GM12878 (cell line): ENCODE measurements around the gene TSPO. TPM values are rescaled to one million over a fixed set of nuclear protein-coding genes. Genes with fewer than 3 reads are reported as not detected.

Source experiments
- ATAC-seq: fragments of 200-7000 bp; cut with Tn5 transposase; 3 replicates; pipeline ENCODE4 v1.9.1; 2020; ENCODE audit warnings: mild to moderate bottlenecking, moderate library complexity
- BruUV-seq: library from RNA; stranded (reverse); fragments of 400-500 nt; replicated peaks from 2 replicates; lab custom pipeline; 2021; lab: Mats Ljungman, UMichigan
- CTCF ChIA-PET: fragments of 300-600 bp; sonication (Branson Sonifier 250); formaldehyde crosslinking; extraction: SDS; loops from one replicate; lab custom pipeline; 2021; ENCODE audit warnings: inconsistent platforms; lab: Yijun Ruan, JAX
- POLR2A ChIA-PET: fragments of 350-600 bp; formaldehyde crosslinking; extraction: SDS; loops from one replicate; lab custom pipeline; 2021; ENCODE audit warnings: inconsistent platforms; lab: Charles Lee
- RAD21 ChIA-PET: fragments of 300-600 bp; sonication (Branson Sonifier 250); formaldehyde crosslinking; loops from one replicate; lab custom pipeline; 2023; ENCODE audit warnings: antibody characterized with exemption; ENCODE audit not compliant: unreplicated experiment; lab: Charles Lee
- SMC1A ChIA-PET: fragments of 300-600 bp; sonication (Branson Sonifier 250); formaldehyde crosslinking; loops from one replicate; lab custom pipeline; 2023; ENCODE audit not compliant: unreplicated experiment, uncharacterized antibody; lab: Charles Lee
- DNase-seq: peaks from one replicate; pipeline ENCODE4 v3.0.0-alpha.2; 2011; ENCODE audit warnings: low read depth, low spot score
- FAIRE-seq: peaks from 3 replicates; lab custom pipeline; 2011; peaks lifted over from hg19 to GRCh38; lab: Jason Lieb, UNC
- H2AFZ ChIP-seq: 2 replicates; pipeline ENCODE4 v1.6.0; 2011; ENCODE audit warnings: low read depth, low read length, control low read depth; ENCODE audit not compliant: control insufficient read depth
- H3K27ac ChIP-seq: 2 replicates; pipeline ENCODE4 v1.5.1; 2011; ENCODE audit warnings: control low read depth; ENCODE audit not compliant: control insufficient read depth, insufficient read depth
- H3K27me3 ChIP-seq, 2 experiments: replicated peaks in 1 of 2; 2 replicates each; pipeline versions ENCODE4 v1.6.0 to v1.6.1; 2011; ENCODE audit warnings: low read length in 1 of 2; ENCODE audit not compliant: control insufficient read depth in 2 of 2, insufficient read depth in 2 of 2
- H3K36me3 ChIP-seq, 2 experiments: 2 replicates each; pipeline ENCODE4 v1.5.1; 2011; ENCODE audit warnings: low read length in 1 of 2; ENCODE audit not compliant: control insufficient read depth in 2 of 2, insufficient read depth in 2 of 2
- H3K4me1 ChIP-seq: 2 replicates; pipeline ENCODE4 v1.6.1; 2011; ENCODE audit warnings: mild to moderate bottlenecking, low read length, moderate library complexity, mixed read lengths; ENCODE audit not compliant: control insufficient read depth, insufficient read depth
- H3K4me2 ChIP-seq: 2 replicates; pipeline ENCODE4 v1.6.0; 2011; ENCODE audit warnings: control low read depth; ENCODE audit not compliant: control insufficient read depth, insufficient read depth
- H3K4me3 ChIP-seq: fragments of 200-600 bp; sonication (generic); 2 replicates; pipeline ENCODE4 v1.5.1; 2016
- H3K79me2 ChIP-seq: 2 replicates; pipeline ENCODE4 v1.6.0; 2011; ENCODE audit warnings: low read length; ENCODE audit not compliant: control insufficient read depth, insufficient read depth
- H3K9ac ChIP-seq: 2 replicates; pipeline ENCODE4 v1.8.0; 2011; ENCODE audit warnings: low read length, control low read depth, mixed read lengths; ENCODE audit not compliant: control insufficient read depth, insufficient read depth
- H3K9me3 ChIP-seq: replicated peaks from 3 replicates; pipeline ENCODE4 v1.5.1; 2011; ENCODE audit warnings: mild to moderate bottlenecking, low read length; ENCODE audit not compliant: control insufficient read depth, insufficient read depth
- H4K20me1 ChIP-seq: 2 replicates; pipeline ENCODE4 v1.6.0; 2011; ENCODE audit not compliant: control insufficient read depth, insufficient read depth
- CBX3 ChIP-seq: fragments of 200-600 bp; sonication (generic); IDR thresholded peaks from 2 replicates; pipeline ENCODE4 v1.6.1; 2016; ENCODE audit warnings: low read depth, borderline replicate concordance
- E2F4 ChIP-seq: IDR thresholded peaks from 2 replicates; pipeline ENCODE4 v1.6.1; 2012; ENCODE audit warnings: low read depth, low read length, improper control_type of control experiment
- E2F8 ChIP-seq: fragments of 450-650 bp; IDR thresholded peaks from 2 replicates; pipeline ENCODE4 v1.6.1; 2018; ENCODE audit warnings: mild to moderate bottlenecking, low read depth, moderate library complexity; ENCODE audit not compliant: partially characterized antibody
- E4F1 ChIP-seq: fragments of 450-650 bp; IDR thresholded peaks from 2 replicates; pipeline ENCODE4 v1.6.1; 2018; ENCODE audit warnings: borderline replicate concordance, mild to moderate bottlenecking; ENCODE audit not compliant: partially characterized antibody
- EED ChIP-seq: sonication (generic); IDR thresholded peaks from 2 replicates; pipeline ENCODE4 v1.6.1; 2016; ENCODE audit warnings: antibody characterized with exemption, low read depth
- JUNB ChIP-seq: IDR thresholded peaks from 2 replicates; pipeline ENCODE4 v1.6.1; 2016; ENCODE audit warnings: antibody characterized with exemption, mild to moderate bottlenecking
- LARP7 ChIP-seq: fragments of 450-650 bp; IDR thresholded peaks from 2 replicates; pipeline ENCODE4 v1.6.1; 2017; ENCODE audit warnings: mild to moderate bottlenecking
- MTA2 ChIP-seq: fragments of 450-650 bp; IDR thresholded peaks from 2 replicates; pipeline ENCODE4 v1.6.1; 2016; ENCODE audit warnings: low read depth, mild to moderate bottlenecking, moderate library complexity
- NFYB ChIP-seq: IDR thresholded peaks from 2 replicates; pipeline ENCODE4 v1.6.1; 2011; ENCODE audit warnings: low read depth, mild to moderate bottlenecking, low read length, improper control_type of control experiment, moderate library complexity; ENCODE audit not compliant: insufficient read depth
- NRF1 ChIP-seq: conservative IDR thresholded peaks from 2 replicates; pipeline ENCODE4 v1.6.1; 2011; ENCODE audit warnings: mild to moderate bottlenecking, low read depth, low read length, improper control_type of control experiment
- POU2F2 ChIP-seq: IDR thresholded peaks from 3 replicates; pipeline ENCODE4 v1.6.1; 2011; ENCODE audit warnings: low read depth, mild to moderate bottlenecking, low read length, borderline replicate concordance
- RCOR1 ChIP-seq: conservative IDR thresholded peaks from 2 replicates; pipeline ENCODE4 v1.6.1; 2012; ENCODE audit warnings: low read depth, low read length, improper control_type of control experiment
- SMAD1 ChIP-seq: fragments of 450-650 bp; IDR thresholded peaks from 2 replicates; pipeline ENCODE4 v1.6.1; 2018; ENCODE audit warnings: mild to moderate bottlenecking, low read depth; ENCODE audit not compliant: partially characterized antibody
- STAT3 ChIP-seq: IDR thresholded peaks from 2 replicates; pipeline ENCODE4 v1.6.1; 2011; ENCODE audit warnings: low read depth, low read length, improper control_type of control experiment
- TCF12 ChIP-seq: IDR thresholded peaks from 2 replicates; pipeline ENCODE4 v1.6.1; 2011; ENCODE audit warnings: low read depth, mild to moderate bottlenecking, low read length
- TCF3 ChIP-seq: IDR thresholded peaks from 2 replicates; pipeline ENCODE4 v1.6.1; 2012; ENCODE audit warnings: low read depth, mild to moderate bottlenecking, low read length, borderline replicate concordance; ENCODE audit not compliant: insufficient read depth
- YY1 ChIP-seq: IDR thresholded peaks from 2 replicates; pipeline ENCODE4 v1.6.1; 2011; ENCODE audit warnings: low read depth, mild to moderate bottlenecking, low read length
- WGBS: methylation state at CpG from one replicate; pipeline ENCODE4 v1.1.6; 2016; ENCODE audit warnings: low lambda C conversion rate; ENCODE audit not compliant: insufficient replicate concordance, insufficient coverage; ENCODE audit errors: missing lambda C conversion rate; 5-methylcytosine and 5-hydroxymethylcytosine counted together
- in situ Hi-C: fragments of 300-500 bp; cut with MboI; formaldehyde crosslinking; loops from 9 replicates; pipeline ENCODE4 v1.14.3; 2018; ENCODE audit warnings: mixed read lengths
- intact Hi-C: fragments of 100-400 bp; cut with micrococcal nuclease; formaldehyde crosslinking; loops from one replicate; pipeline ENCODE4 v1.14.2; 2022; ENCODE audit not compliant: unreplicated experiment
- polyA plus RNA-seq, 11 experiments: library from polyadenylated mRNA; depleted of rRNA in 4 of 11; unstranded in 6 of 11; stranded (reverse) in 5 of 11; fragments of >200 nt; fragmentation: Nextera tagmentation in 4 of 11; fragmentation: Illumina TruSeq in 1 of 11; extraction: Ambion mirVana in 4 of 11; extraction: Trizol in 1 of 11; gene quantifications; 1 replicate in 1 of 11; 2 replicates in 10 of 11; pipeline versions ENCODE4 v1.2.1 to v1.2.3, GENCODE V29; 2011 to 2016; ENCODE audit warnings: inconsistent platforms in 2 of 11, missing spikeins in 2 of 11, low read depth in 1 of 11
- total RNA-seq, 4 experiments: library from RNA; depleted of rRNA in 3 of 4; stranded (reverse); fragments of >200 nt in 3 of 4; fragmentation: Illumina TruSeq in 1 of 4; extraction: Trizol in 1 of 4; gene quantifications; 2 replicates each; pipeline versions ENCODE4 v1.2.1 to v1.2.3, GENCODE V29; 2013 to 2021

The TSPO gene
- total and polyA plus RNA-seq, 10 of the 15 experiments (the other 5 are each of a cell fraction or from before 2014, with no cell fraction given) = 1.4 to 50.5 (median 18.8) TPM

DNA sequence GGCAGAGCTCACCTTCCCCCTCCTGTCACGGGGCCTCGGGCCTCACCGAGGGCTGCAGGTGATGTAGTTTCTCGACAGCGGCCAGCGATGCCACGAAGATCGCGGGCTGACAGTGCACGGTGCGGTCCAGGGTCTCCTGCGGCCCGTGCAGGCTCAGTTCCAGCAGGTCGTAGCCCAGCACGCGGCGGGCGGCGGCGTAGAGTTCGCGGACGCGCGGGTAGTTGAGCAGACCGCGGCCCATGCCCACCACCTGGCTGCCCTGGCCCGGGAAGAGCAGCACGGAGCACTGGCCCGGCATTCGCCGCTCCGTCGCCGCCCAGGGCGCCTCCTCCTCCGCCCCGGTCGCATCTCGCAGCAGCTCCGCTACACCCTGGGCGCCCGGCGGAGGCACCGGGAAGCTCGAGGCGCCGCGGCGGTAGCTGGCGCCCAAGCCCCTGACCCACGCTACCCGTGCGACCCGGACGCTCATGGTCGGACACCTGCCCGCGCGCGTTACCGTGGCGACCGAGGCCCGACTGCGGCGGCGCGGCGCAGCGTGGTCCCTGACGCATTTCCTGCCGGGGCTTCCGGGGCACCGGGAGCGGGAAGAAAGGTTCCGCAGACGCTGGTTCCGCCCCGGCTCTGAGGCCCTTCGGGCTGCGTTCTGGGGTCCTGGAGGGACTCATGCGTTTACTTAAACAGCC lies 8.3 kb upstream of the TSPO start, which contains the start of gene MCAT:
TSS of gene MCAT (minus strand) at position 519 of the 683 bp plus-strand sequence. CDS start at position 469, 50 bp downstream.
- RAD21 ChIA-PET = no interaction called here
- Histone ChIP-seq H3K79me2 (peaks cover 7% of the 10 kb centered on the region), H3K27ac (peak within 1 kb of the TSS; percentile 70), H3K27me3 (no peaks in the 10 kb centered on the region), H4K20me1 (no peaks in the 10 kb centered on the region), H2AFZ (peak within 1 kb of the TSS; percentile 97), H3K9me3 (no peaks in the 10 kb centered on the region), H3K4me2 (peak within 1 kb of the TSS; percentile 99), H3K9ac (peak within 1 kb of the TSS; percentile 75), H3K4me1 (peaks cover 13% of the 10 kb centered on the region), H3K4me3 (peak within 1 kb of the TSS; percentile 92), H3K36me3 (peaks cover 0 to 1% of the 10 kb centered on the region in 2 experiments; a peak in 3 of 4 replicates)
- WGBS = under 1% methylated on average over 77 of the region's 83 CpGs
- POLR2A ChIA-PET = no interaction called here
- ATAC-seq (peak; percentile 97), DNase-seq (peak; percentile 28), FAIRE-seq (peak; percentile 23)
- intact Hi-C loops (no loop called here), in situ Hi-C loops (no loop called here)
- CTCF ChIA-PET = interaction anchor here (0.7 to 0.8 kb wide), 2 partner anchors 35 to 522 kb away, joined by 3 to 4 read pairs; no protein-coding TSS in a partner anchor
- BruUV-seq = TSS peak; percentile 83
- SMC1A ChIA-PET = no interaction called here
- TF ChIP-seq NRF1 = peak; percentile 48; the same call in 1 of the 2 replicates
- no peak for TF ChIP-seq CBX3
- TF ChIP-seq E2F4 = no peak
- TF ChIP-seq E4F1 = peak; percentile 58
- TF ChIP-seq JUNB = no peak
- no peak for TF ChIP-seq TCF12
- peak; percentile 83 for TF ChIP-seq YY1
- TF ChIP-seq RCOR1 = no peak
- TF ChIP-seq TCF3 = peak; percentile 63; the same call in 1 of the 2 replicates
- no peak for TF ChIP-seq MTA2
- TF ChIP-seq LARP7 = peak; percentile 94
- no peak for TF ChIP-seq NFYB
- peak; percentile 48; the same call in 2 of the 3 replicates for TF ChIP-seq POU2F2
- no peak for TF ChIP-seq SMAD1
- peak; percentile 50 for TF ChIP-seq E2F8
- no peak for TF ChIP-seq STAT3
- TF ChIP-seq EED = no peak
